HCT116 (cell line): ENCODE data around the gene ZCCHC9.

Source experiments
- CTCF ChIP-seq, 3 experiments: fragments of 200-600 bp in 1 of 3; sonication (generic) in 1 of 3; IDR thresholded peaks in 2 of 3; conservative IDR thresholded peaks in 1 of 3; 2 replicates each; pipeline ENCODE4 v1.5.1; 2012 to 2017; ENCODE audit warnings: low read depth in 2 of 3, low read length in 2 of 3, antibody characterized with exemption in 1 of 3, borderline replicate concordance in 1 of 3, control low read depth in 1 of 3, mild to moderate bottlenecking in 1 of 3, mixed read lengths in 1 of 3, mixed run types in 1 of 3, moderate library complexity in 1 of 3; ENCODE audit not compliant: insufficient read depth in 1 of 3
- EGR1 ChIP-seq: IDR thresholded peaks from 2 replicates; pipeline ENCODE4 v1.6.1; 2012; ENCODE audit warnings: low read depth
- EZH2 ChIP-seq: fragments of 200-600 bp; sonication (generic); IDR thresholded peaks from 2 replicates; pipeline ENCODE4 v1.6.1; 2017; ENCODE audit warnings: antibody characterized with exemption, mixed run types
- EZH2phosphoT487 ChIP-seq: fragments of 200-600 bp; IDR thresholded peaks from 2 replicates; pipeline ENCODE4 v1.6.1; 2018; ENCODE audit warnings: antibody characterized with exemption, borderline replicate concordance
- MAX ChIP-seq: IDR thresholded peaks from 2 replicates; pipeline ENCODE4 v1.6.1; 2012
- POLR2A ChIP-seq: IDR thresholded peaks from 2 replicates; pipeline ENCODE4 v1.7.0; 2011; ENCODE audit warnings: borderline replicate concordance; ENCODE audit not compliant: insufficient read depth, insufficient read length; ENCODE audit errors: extremely low read depth
- POLR2AphosphoS5 ChIP-seq: IDR thresholded peaks from 2 replicates; pipeline ENCODE4 v1.6.1; 2011; ENCODE audit warnings: mild to moderate bottlenecking, low read depth, low read length, moderate library complexity
- RAD21 ChIP-seq: IDR thresholded peaks from 2 replicates; pipeline ENCODE4 v1.6.1; 2012; ENCODE audit warnings: low read depth, mild to moderate bottlenecking
- REST ChIP-seq: IDR thresholded peaks from 2 replicates; pipeline ENCODE4 v1.6.1; 2012; ENCODE audit warnings: low read depth
- SRF ChIP-seq: IDR thresholded peaks from 2 replicates; pipeline ENCODE4 v1.6.1; 2012; ENCODE audit warnings: low read depth
- TCF7L2 ChIP-seq: IDR thresholded peaks from 2 replicates; pipeline ENCODE4 v1.7.0; 2011; ENCODE audit warnings: borderline replicate concordance, inconsistent platforms; ENCODE audit not compliant: insufficient read depth, insufficient read length; ENCODE audit errors: extremely low read depth
- YY1 ChIP-seq: IDR thresholded peaks from 2 replicates; pipeline ENCODE4 v1.6.1; 2011; ENCODE audit warnings: low read length, low read depth, moderate library complexity, mild to moderate bottlenecking; ENCODE audit not compliant: insufficient replicate concordance; ENCODE audit errors: extremely low read depth

- TF ChIP-seq POLR2A (no peak), YY1 (no peak), CTCF (IDR thresholded peaks at IDR 0.05 in 2 of 3, conservative IDR thresholded peaks at IDR 0.05 in 1 of 3; ENCODE audit: borderline replicate concordance in 1 of 3, insufficient read depth in 1 of 3, low read depth in 2 of 3, low read length in 2 of 3) (no peak), EGR1 (no peak), EZH2phosphoT487 (no peak), POLR2AphosphoS5 (no peak), RAD21 (no peak), TCF7L2 (no peak), REST (no peak), EZH2 (no peak), MAX (no peak), SRF (no peak)
Measured at GRCh38 chr5:81336556-81336955, 35.2 kb downstream of the ZCCHC9 start.
